Loucy (cell line): Measurements from ENCODE around the gene RIMBP2.
A peak's percentile ranks its signal among the peaks of the same experiment; 100 is the strongest.

Source experiments
- H2AFZ ChIP-seq: fragments of 200-600 bp; sonication (generic); 2 replicates; pipeline ENCODE4 v1.6.0; 2016; ENCODE audit warnings: antibody characterized with exemption, mild to moderate bottlenecking, low read length, moderate library complexity
- H3F3A ChIP-seq: fragments of 200-600 bp; 2 replicates; pipeline ENCODE4 v1.6.0; 2016; ENCODE audit warnings: antibody characterized with exemption, low read depth, mild to moderate bottlenecking
- H3K27me3 ChIP-seq: fragments of 200-600 bp; sonication (generic); 2 replicates; pipeline ENCODE4 v1.6.1; 2014; ENCODE audit warnings: low read length, mild to moderate bottlenecking; ENCODE audit not compliant: insufficient read depth, poor library complexity, severe bottlenecking
- H3K36me3 ChIP-seq: fragments of 200-600 bp; sonication (generic); 2 replicates; pipeline ENCODE4 v1.6.1; 2016; ENCODE audit warnings: low read length; ENCODE audit not compliant: insufficient read depth
- H3K4me1 ChIP-seq: fragments of 200-600 bp; sonication (generic); 2 replicates; pipeline ENCODE4 v1.5.1; 2014; ENCODE audit warnings: low read length, mild to moderate bottlenecking; ENCODE audit not compliant: insufficient read depth, poor library complexity, severe bottlenecking
- H3K4me2 ChIP-seq: fragments of 200-600 bp; sonication (generic); 2 replicates; pipeline ENCODE4 v1.6.0; 2014; ENCODE audit warnings: antibody characterized with exemption, low read length, low read depth, mild to moderate bottlenecking; ENCODE audit not compliant: poor library complexity, severe bottlenecking
- H3K4me3 ChIP-seq: fragments of 200-600 bp; sonication (generic); 2 replicates; pipeline ENCODE4 v1.5.1; 2014; ENCODE audit warnings: low read length, mild to moderate bottlenecking, mixed read lengths; ENCODE audit not compliant: poor library complexity, severe bottlenecking
- H3K79me2 ChIP-seq: fragments of 200-600 bp; sonication (generic); 2 replicates; pipeline ENCODE4 v1.6.1; 2014; ENCODE audit warnings: low read length; ENCODE audit not compliant: insufficient read depth
- H3K9ac ChIP-seq: fragments of 200-600 bp; sonication (generic); 2 replicates; pipeline ENCODE4 v1.6.0; 2014; ENCODE audit warnings: mild to moderate bottlenecking, low read depth, low read length, moderate library complexity; ENCODE audit not compliant: poor library complexity, severe bottlenecking
- H3K9me2 ChIP-seq: fragments of 200-600 bp; sonication (generic); replicated peaks from 2 replicates; pipeline ENCODE4 v1.6.1; 2016; ENCODE audit warnings: low read depth, low read length, mixed read lengths
- H3K9me3 ChIP-seq: fragments of 200-600 bp; sonication (generic); 2 replicates; pipeline ENCODE4 v1.6.1; 2014; ENCODE audit warnings: mild to moderate bottlenecking, antibody characterized with exemption, low read length, low read depth; ENCODE audit not compliant: insufficient read depth
- H4K20me1 ChIP-seq: fragments of 200-600 bp; sonication (generic); 2 replicates; pipeline ENCODE4 v1.6.0; 2014; ENCODE audit warnings: antibody characterized with exemption, low read length, mild to moderate bottlenecking; ENCODE audit not compliant: insufficient read depth, poor library complexity, severe bottlenecking
- EZH2phosphoT487 ChIP-seq: fragments of 200-600 bp; IDR thresholded peaks from 2 replicates; pipeline ENCODE4 v1.6.1; 2018; ENCODE audit warnings: antibody characterized with exemption, mild to moderate bottlenecking, moderate library complexity, borderline replicate concordance
- TF ChIP-seq, protein P1 (sequence below): fragments of 200-600 bp; sonication (generic); conservative IDR thresholded peaks from 2 replicates; pipeline ENCODE4 v1.5.1; 2014; ENCODE audit warnings: mild to moderate bottlenecking, antibody characterized with exemption, low read length

RIMBP2 gene

DNA sequence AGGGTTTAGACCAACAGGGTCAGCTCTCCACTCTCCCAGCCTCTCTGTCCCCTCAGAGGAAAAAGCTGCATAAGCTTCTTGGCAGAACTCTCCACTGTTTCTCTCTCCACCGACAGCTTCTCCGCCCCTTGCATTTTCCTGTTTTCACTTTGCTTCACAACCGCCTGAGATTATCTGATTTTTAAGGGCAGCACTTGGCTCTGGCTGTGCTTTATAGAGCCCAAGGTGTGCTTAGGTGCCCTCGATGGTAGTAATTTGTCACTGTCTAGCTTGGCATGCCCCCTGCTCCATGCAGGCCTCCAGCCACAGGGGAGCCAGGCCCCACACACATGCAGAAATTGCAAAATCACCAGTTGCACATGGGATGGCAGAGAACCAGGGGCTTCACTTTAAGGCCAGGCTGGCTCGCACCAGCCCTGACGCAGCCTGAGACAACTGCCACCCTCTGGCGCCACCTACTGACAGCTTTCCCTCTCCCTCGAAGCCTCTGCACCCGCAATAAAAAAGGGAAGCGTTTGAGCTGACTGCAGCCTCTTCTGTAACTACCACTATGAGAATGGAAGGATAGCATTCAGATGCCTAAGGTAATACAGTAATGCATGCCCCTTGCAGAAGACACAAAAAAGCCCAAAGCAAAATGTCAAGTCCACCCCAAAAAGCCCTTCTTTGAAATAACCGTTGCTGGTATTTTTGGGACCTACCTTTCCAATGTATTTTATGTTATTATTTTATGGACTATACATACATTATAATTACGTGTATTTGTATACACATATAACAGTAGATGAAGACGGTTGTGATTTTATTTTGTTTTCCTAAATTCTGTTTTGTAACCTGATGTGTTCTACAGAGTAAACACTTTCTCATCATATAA, 32.0 kb upstream of the RIMBP2 start:
- Histone ChIP-seq H3K4me1 (no peaks in the 10 kb centered on the region), H3K27me3 (no peaks in the 10 kb centered on the region), H3K36me3 (no peaks in the 10 kb centered on the region), H4K20me1 (no peaks in the 10 kb centered on the region), H3K79me2 (no peaks in the 10 kb centered on the region), H3K4me3 (no peak overlapping the region), H2AFZ (peak overlapping the region; percentile 73), H3K9me2 (no peaks in the 10 kb centered on the region), H3K9me3 (no peaks in the 10 kb centered on the region), H3F3A (no peaks in the 10 kb centered on the region), H3K4me2 (no peak overlapping the region), H3K9ac (no peak overlapping the region)
- no peak for TF ChIP-seq EZH2phosphoT487
- TF ChIP-seq, protein P1, sequence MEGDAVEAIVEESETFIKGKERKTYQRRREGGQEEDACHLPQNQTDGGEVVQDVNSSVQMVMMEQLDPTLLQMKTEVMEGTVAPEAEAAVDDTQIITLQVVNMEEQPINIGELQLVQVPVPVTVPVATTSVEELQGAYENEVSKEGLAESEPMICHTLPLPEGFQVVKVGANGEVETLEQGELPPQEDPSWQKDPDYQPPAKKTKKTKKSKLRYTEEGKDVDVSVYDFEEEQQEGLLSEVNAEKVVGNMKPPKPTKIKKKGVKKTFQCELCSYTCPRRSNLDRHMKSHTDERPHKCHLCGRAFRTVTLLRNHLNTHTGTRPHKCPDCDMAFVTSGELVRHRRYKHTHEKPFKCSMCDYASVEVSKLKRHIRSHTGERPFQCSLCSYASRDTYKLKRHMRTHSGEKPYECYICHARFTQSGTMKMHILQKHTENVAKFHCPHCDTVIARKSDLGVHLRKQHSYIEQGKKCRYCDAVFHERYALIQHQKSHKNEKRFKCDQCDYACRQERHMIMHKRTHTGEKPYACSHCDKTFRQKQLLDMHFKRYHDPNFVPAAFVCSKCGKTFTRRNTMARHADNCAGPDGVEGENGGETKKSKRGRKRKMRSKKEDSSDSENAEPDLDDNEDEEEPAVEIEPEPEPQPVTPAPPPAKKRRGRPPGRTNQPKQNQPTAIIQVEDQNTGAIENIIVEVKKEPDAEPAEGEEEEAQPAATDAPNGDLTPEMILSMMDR = peak; percentile 83

DNA sequence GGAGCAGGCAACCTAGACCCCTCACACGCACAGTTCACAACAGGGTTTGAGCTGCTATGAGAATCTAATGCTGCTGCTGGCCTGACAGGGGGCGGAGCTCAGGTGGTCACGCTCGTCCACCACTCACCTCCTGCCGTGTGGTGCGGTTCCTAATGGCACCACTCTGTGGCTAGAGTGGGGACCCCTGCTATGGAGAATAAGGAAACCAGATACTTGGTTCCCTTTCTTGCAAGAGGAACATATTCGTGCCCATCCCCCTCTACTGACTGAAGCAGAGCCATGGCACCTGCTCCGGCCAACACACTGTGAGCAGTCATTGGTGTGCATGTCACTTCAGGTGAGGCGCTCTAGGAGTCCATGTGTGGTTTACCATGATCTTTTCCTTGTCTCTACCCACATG, 30.4 kb upstream of the RIMBP2 start:
- no peaks in the 10 kb centered on the region for H3K4me1 ChIP-seq
- H3K4me2 ChIP-seq = no peak overlapping the region
- no peaks in the 10 kb centered on the region for H4K20me1 ChIP-seq
- H3F3A ChIP-seq = no peaks in the 10 kb centered on the region
- H3K79me2 ChIP-seq = no peaks in the 10 kb centered on the region
- no peak overlapping the region for H3K9ac ChIP-seq
- no peaks in the 10 kb centered on the region for H3K36me3 ChIP-seq
- H3K4me3 ChIP-seq = no peak overlapping the region
- no peaks in the 10 kb centered on the region for H3K27me3 ChIP-seq
- no peaks in the 10 kb centered on the region for H3K9me2 ChIP-seq
- TF ChIP-seq, protein P1 = no peak
- no peak for TF ChIP-seq EZH2phosphoT487
- no peaks in the 10 kb centered on the region for H3K9me3 ChIP-seq
- H2AFZ ChIP-seq = no peak overlapping the region

DNA sequence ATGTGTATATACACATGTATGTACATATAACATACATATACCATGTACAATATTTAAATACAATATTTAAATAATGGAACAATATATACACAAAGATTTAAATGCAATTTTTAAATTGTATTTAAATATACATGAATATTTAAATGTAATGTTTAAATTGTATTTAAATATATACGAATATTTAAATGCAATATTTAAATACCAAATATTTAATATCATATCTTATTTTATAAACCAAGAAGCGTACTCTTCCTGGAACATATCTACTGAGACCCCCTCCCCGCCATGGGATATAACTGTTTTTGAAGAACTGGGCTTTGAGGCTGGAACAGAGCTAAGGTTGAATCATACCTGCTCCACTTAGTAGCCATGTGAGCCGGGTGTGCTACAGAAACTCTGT, 29.8 kb upstream of the RIMBP2 start:
- no peak overlapping the region for H2AFZ ChIP-seq
- H3K36me3 ChIP-seq = no peaks in the 10 kb centered on the region
- no peaks in the 10 kb centered on the region for H4K20me1 ChIP-seq
- no peak overlapping the region for H3K9ac ChIP-seq
- no peak overlapping the region for H3K4me3 ChIP-seq
- no peak overlapping the region for H3K4me2 ChIP-seq
- H3K79me2 ChIP-seq = no peaks in the 10 kb centered on the region
- H3K4me1 ChIP-seq = no peaks in the 10 kb centered on the region
- no peak for TF ChIP-seq EZH2phosphoT487
- TF ChIP-seq, protein P1 = no peak
- no peaks in the 10 kb centered on the region for H3K27me3 ChIP-seq
- no peaks in the 10 kb centered on the region for H3F3A ChIP-seq
- no peaks in the 10 kb centered on the region for H3K9me3 ChIP-seq
- no peaks in the 10 kb centered on the region for H3K9me2 ChIP-seq
